SJSA1 (cell line): Measurements from ENCODE around the gene OR2AG1. TPM values are rescaled to one million over a fixed set of nuclear protein-coding genes. Genes with fewer than 3 reads are reported as not detected.

ENCODE experiments used
- DNase-seq, 2 experiments: peaks; one replicate each; pipeline ENCODE4 v3.0.0-alpha.2; 2015 to 2020; ENCODE audit warnings: low spot score in 2 of 2, low read depth in 1 of 2
- H3K27ac ChIP-seq: fragments of 250-450 bp; sonication (Bioruptor Pico); 2 replicates; pipeline ENCODE4 v1.5.1; 2020; ENCODE audit warnings: mild to moderate bottlenecking, moderate library complexity
- H3K27me3 ChIP-seq: fragments of 250-450 bp; sonication (Bioruptor Pico); replicated peaks from 2 replicates; pipeline ENCODE4 v1.5.1; 2020; ENCODE audit warnings: mild to moderate bottlenecking, moderate library complexity
- H3K36me3 ChIP-seq: fragments of 250-450 bp; sonication (Bioruptor Pico); 2 replicates; pipeline ENCODE4 v1.5.1; 2020; ENCODE audit warnings: mild to moderate bottlenecking
- H3K4me1 ChIP-seq: fragments of 250-450 bp; sonication (Bioruptor Pico); replicated peaks from 2 replicates; pipeline ENCODE4 v1.6.1; 2021; ENCODE audit warnings: mild to moderate bottlenecking
- H3K4me3 ChIP-seq: fragments of 250-450 bp; sonication (Bioruptor Pico); 2 replicates; pipeline ENCODE4 v1.5.1; 2020; ENCODE audit warnings: mild to moderate bottlenecking
- H3K9me3 ChIP-seq: fragments of 250-450 bp; sonication (Bioruptor Pico); replicated peaks from 2 replicates; pipeline ENCODE4 v1.5.1; 2020; ENCODE audit warnings: mild to moderate bottlenecking
- total RNA-seq: library from RNA; depleted of rRNA; stranded (reverse); fragments of >200 nt; shearing (Covaris generic); gene quantifications from 2 replicates; pipeline ENCODE4 v1.2.3, GENCODE V29; 2014; rRNA removed

The OR2AG1 gene, protein sequence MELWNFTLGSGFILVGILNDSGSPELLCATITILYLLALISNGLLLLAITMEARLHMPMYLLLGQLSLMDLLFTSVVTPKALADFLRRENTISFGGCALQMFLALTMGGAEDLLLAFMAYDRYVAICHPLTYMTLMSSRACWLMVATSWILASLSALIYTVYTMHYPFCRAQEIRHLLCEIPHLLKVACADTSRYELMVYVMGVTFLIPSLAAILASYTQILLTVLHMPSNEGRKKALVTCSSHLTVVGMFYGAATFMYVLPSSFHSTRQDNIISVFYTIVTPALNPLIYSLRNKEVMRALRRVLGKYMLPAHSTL
- not detected in 2 replicates for total RNA-seq

DNA sequence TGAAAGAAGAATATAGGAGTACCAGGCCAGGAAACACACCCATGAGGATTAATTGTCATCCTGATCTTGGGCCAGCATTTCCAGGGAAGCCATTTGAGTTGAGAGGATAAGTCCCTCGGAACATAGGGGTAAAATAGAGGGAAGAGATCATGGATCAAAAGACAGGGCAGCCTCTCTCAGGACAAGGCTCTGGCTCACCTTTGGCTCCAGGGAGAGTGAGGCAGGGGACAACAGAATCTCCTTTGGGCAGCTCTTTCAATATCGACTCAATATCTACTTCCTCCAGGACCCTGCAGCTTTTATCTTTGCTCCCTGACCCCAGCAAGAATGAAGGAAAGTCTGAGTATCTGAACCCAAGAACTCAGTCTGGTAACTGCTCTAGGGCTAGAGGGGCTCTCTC is at the start of gene OR2AG1:
Gene OR2AG1, plus strand, starts transcription at position 301 of the 400 bp plus-strand sequence. CDS start 2,018 bp downstream, outside the sequence.
- no peaks in the 10 kb centered on the region for H3K4me1 ChIP-seq
- H3K27me3 ChIP-seq = no peaks in the 10 kb centered on the region
- no peaks in the 10 kb centered on the region for H3K9me3 ChIP-seq
- H3K36me3 ChIP-seq = no peaks in the 10 kb centered on the region
- no peak within 1 kb of the TSS for H3K4me3 ChIP-seq
- H3K27ac ChIP-seq = no peak within 1 kb of the TSS
- DNase-seq = no peak

DNA sequence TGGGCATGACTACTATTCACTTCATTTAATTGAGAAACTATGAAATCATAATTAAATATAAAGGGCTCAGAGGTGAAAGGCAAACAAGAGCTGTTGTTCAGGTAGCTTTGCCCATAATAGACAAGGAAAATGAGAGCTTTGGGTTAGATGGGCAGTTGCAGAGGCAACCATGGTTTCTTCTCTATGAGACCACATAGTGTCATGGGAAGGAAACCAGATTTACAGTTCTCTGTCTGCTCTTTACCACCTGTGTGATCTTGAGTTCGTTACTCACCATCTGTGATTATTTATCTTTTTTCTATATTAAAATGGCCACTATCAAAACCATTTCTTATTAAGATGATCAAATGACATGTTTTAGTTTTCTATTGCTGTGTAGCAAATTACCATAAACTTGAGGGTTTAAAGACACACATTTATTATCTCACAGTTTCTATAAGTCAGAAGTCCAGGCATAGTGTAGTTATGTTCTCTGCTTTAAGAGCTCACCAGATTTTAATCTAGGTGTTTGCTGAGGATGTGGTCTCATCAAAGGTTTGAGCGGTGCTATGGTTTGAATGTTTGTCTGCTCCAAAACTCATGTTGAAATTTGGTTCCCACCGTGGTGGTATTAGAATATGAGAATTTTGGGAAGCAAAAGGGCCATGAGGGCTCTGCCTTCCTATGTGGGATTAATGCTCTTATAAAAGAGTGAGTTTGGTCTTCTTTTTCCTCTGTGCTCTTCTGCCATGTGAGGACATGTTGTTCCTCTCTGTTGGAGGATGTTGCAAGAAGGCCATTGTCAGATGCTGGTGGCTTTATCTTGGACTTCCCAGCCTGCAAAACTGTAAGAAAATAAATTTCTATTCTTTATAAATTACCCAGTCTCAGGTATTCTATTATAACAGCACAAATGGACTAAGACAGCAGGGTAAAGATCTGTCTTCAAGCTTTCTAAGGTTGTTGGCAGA is 49.2 kb upstream of the OR2AG1 start:
- H3K9me3 ChIP-seq = no peaks in the 10 kb centered on the region
- no peaks in the 10 kb centered on the region for H3K4me1 ChIP-seq
- no peak overlapping the region for H3K4me3 ChIP-seq
- no peak overlapping the region for H3K27ac ChIP-seq
- DNase-seq = no peak
- H3K27me3 ChIP-seq = no peaks in the 10 kb centered on the region
- no peaks in the 10 kb centered on the region for H3K36me3 ChIP-seq

DNA sequence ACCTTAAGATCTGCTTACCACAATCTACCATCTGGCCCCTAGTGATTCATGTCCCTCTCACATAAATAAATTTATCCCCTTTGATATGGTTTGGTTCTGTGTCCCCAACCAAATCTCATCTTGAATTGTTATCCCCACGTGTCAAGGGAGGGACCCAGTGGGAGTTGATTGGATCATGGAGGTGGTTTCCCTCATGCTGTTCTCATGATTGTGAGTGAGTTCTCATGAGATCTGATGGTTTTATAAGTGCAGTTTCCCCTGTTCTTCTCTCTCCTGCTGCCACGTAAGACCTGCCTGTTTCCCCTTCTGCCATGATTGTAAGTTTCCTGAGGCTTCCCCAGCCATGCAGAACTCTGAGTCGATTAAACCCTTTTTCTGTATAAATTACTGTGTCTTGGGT is 48.2 kb upstream of the OR2AG1 start:
- Histone ChIP-seq H3K36me3 (no peaks in the 10 kb centered on the region), H3K4me1 (no peaks in the 10 kb centered on the region), H3K27me3 (no peaks in the 10 kb centered on the region), H3K27ac (no peak overlapping the region), H3K9me3 (no peaks in the 10 kb centered on the region), H3K4me3 (no peak overlapping the region)
- DNase-seq = no peak

DNA sequence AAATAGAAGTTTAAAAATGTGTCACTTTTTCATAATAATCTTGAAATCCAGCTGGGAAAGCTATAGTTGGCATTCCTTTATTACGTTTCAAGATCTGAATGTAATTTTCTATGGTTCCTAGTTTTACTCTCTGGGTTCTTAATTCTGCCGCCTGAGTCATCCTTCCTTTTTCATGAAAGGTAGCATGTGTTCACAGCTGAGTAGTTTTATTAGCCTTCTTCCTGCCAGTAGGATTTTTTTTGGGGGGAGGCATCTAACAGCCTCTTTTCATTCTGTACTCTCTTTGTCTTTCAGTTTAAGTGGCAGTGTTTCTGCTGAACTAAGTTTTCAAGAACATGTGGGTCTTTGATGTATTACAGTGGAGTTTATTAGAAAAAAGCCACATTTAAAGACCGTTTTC is 47.5 kb upstream of the OR2AG1 start:
- no peak for DNase-seq
- no peaks in the 10 kb centered on the region for H3K36me3 ChIP-seq
- H3K9me3 ChIP-seq = no peaks in the 10 kb centered on the region
- H3K4me3 ChIP-seq = no peak overlapping the region
- no peak overlapping the region for H3K27ac ChIP-seq
- H3K4me1 ChIP-seq = no peaks in the 10 kb centered on the region
- H3K27me3 ChIP-seq = no peaks in the 10 kb centered on the region

DNA sequence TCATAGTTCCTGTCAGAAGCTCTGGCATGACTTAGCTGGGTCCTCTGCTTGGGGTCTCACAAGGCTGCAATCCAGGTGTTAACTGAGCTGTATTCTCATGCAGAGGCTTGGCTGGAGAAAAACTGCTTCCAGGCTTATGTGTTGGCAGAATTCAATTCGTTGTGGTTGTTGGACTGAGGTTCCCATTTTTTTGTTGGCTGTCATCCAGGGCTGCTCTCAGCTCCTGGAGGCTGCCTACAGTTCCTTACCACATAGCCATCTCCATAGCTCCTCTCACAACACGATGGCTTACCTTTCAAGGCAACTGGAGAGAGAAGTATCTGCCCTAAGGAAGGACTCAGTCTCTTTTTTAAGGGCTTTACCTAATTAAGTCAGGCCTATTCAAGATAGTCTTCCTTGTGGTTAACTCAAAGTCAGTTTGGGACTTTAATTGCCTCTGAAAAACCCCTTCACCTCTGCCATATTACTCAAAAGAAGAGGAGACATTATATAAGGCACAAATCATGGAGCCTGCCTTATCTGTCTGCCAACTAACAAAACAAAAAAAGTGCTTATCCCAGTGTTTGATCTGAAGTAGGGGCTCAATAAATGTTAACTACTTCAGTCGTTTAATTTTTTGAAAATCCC is 46.2 kb upstream of the OR2AG1 start:
- Histone ChIP-seq H3K4me1 (no peaks in the 10 kb centered on the region), H3K36me3 (no peaks in the 10 kb centered on the region), H3K9me3 (no peaks in the 10 kb centered on the region), H3K27ac (no peak overlapping the region), H3K27me3 (no peaks in the 10 kb centered on the region), H3K4me3 (no peak overlapping the region)
- no peak for DNase-seq

DNA sequence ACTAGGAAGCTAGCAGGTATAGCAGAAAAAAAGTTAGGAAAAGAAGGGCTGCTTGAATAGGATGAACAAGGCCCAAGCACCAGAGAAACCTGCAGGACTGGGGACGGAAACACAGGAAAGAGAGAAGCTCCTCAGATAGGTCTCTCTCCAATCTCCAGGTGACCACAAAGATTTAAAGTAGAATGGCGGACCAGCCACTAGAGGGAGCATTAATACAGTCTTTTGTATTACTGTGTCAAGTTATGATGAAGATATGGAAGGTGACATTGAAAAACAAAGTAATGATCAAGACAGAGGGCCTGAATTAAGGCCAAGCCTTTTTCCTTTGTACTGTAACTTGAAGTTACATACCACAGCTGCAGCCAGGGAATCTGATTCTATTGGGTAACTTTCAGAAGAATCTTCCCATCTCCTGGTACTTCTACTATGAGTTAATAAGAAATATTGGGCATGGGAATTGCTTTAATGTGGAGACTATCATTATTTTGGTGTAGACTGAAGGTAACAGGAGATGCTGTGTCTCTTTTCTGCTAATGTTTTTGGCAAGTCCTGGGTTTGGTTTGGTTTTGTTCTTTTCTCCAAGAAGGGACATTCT is 44.9 kb upstream of the OR2AG1 start:
- Histone ChIP-seq H3K27me3 (no peaks in the 10 kb centered on the region), H3K36me3 (no peaks in the 10 kb centered on the region), H3K27ac (no peak overlapping the region), H3K4me1 (no peaks in the 10 kb centered on the region), H3K4me3 (no peak overlapping the region), H3K9me3 (no peaks in the 10 kb centered on the region)
- DNase-seq = no peak

DNA sequence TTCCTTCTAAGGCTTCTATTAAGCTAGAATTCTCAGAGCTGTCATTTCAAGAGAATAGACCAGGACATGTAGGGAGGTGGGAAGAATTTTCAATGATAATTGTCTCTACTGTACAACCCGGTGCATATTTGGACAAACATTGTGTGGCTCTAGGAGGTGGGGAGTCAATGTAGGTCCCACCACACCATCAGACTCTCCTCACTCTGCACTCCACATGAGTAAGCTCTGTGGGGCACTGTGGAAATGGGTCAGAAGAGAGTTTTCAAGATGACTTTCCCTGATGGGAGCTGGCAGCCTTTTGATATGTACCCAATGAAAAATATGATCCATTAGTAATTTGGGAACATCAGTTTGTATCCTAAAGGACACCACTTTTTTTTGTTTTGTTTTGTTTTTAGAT is 44.2 kb upstream of the OR2AG1 start:
- no peaks in the 10 kb centered on the region for H3K9me3 ChIP-seq
- DNase-seq = no peak
- no peaks in the 10 kb centered on the region for H3K27me3 ChIP-seq
- H3K4me1 ChIP-seq = no peaks in the 10 kb centered on the region
- no peak overlapping the region for H3K27ac ChIP-seq
- H3K4me3 ChIP-seq = no peak overlapping the region
- no peaks in the 10 kb centered on the region for H3K36me3 ChIP-seq

DNA sequence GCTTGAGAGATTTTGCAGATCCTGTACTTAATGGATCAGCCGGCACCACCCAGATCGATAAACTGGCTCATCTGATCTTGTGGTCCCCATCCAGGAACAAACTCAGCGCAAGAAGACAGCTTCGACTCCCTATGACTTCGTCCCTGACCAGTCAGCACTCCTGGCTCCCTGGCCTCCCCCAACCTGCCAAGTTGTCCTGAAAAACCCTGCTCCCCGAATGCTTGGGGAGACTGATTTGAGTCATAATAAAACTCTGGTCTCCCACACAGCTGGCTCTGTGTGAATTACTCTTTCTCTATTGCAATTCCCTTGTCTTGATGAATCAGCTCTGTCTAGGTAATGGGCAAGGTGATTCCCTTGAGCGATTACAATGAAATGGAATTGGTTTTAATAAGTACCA is 40.6 kb upstream of the OR2AG1 start:
- Histone ChIP-seq H3K4me3 (no peak overlapping the region), H3K27me3 (no peaks in the 10 kb centered on the region), H3K9me3 (no peaks in the 10 kb centered on the region), H3K36me3 (no peaks in the 10 kb centered on the region), H3K27ac (no peak overlapping the region), H3K4me1 (no peaks in the 10 kb centered on the region)
- DNase-seq = no peak

DNA sequence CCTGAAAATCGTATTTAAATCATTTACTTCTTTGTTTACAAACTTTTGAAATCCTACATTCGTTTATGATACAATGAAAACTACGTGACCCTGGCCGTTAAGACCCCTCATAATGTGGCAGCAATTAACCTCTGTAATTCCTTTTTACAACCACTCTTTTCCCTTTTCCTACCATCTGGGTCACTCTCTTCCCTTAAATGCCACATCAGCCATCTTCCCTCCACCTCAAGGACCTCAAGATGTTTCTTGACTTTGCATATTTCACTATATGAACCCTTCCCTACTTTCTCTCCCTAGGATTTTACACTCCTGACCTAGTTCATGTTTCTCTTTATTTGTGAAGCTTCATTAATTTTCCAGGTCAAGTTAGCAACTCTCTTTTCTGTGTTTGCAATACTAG is 37.8 kb upstream of the OR2AG1 start:
- Histone ChIP-seq H3K4me1 (no peaks in the 10 kb centered on the region), H3K4me3 (no peak overlapping the region), H3K27ac (no peak overlapping the region), H3K36me3 (no peaks in the 10 kb centered on the region), H3K9me3 (no peaks in the 10 kb centered on the region), H3K27me3 (no peaks in the 10 kb centered on the region)
- no peak for DNase-seq

DNA sequence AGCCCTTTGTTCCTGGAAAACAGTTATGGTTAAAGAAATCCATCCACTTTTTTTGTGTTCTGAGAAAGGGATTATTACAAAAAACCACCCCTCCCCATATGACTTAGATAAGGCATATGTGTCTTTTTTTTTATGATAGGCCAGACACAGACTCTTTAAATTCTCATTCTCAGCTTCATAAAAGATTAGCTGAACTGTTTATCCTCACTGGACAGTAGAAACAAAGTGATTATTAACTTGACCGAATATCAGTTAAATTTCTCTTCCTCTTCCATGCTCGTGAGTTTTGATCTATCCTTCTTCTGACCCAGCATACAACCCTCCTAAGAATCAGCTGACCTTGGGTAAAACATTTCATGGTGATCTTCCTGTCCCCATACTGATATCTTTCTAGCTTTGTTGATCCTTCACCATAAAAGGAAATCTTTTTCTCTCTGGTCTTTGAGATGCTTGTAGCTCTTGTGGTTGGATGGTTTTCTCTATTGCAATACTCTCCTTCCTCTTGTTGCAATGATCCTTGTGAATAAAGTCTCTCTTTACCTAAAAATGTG is 37.3 kb upstream of the OR2AG1 start:
- Histone ChIP-seq H3K36me3 (no peaks in the 10 kb centered on the region), H3K27ac (no peak overlapping the region)
- DNase-seq = no peak

DNA sequence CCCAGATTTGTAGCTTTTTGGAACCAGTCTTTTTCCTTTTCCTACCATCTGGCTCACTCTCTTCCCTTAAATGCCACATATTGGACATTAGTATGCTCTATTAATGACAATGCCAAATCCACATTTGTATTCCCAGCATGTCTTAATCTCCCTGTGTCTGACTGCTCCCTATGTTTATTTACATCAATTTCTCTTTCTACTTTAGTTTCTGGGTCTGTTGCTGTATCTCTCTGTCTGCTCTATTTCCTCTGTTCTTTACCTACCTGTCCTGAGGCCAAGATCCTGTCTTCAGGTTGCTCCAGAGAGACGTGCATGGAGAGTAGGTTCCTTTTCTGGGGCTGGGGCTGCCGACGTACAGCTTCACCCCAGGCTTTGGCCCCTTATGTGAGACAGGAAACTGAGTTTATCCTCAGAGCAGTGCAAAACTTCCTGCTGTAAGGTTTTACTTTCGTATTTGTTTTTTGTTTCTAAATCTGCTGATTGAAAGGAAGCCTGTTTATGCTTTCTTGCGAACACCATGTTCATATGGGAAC is 36.7 kb upstream of the OR2AG1 start:
- no peak overlapping the region for H3K4me3 ChIP-seq
- no peak for DNase-seq

More for the DNA sequence above, 37.3 kb upstream of the OR2AG1 start:
- H3K4me1 ChIP-seq = no peaks in the 10 kb centered on the region
- no peaks in the 10 kb centered on the region for H3K9me3 ChIP-seq
- H3K4me3 ChIP-seq = no peak overlapping the region
- no peaks in the 10 kb centered on the region for H3K27me3 ChIP-seq

DNA sequence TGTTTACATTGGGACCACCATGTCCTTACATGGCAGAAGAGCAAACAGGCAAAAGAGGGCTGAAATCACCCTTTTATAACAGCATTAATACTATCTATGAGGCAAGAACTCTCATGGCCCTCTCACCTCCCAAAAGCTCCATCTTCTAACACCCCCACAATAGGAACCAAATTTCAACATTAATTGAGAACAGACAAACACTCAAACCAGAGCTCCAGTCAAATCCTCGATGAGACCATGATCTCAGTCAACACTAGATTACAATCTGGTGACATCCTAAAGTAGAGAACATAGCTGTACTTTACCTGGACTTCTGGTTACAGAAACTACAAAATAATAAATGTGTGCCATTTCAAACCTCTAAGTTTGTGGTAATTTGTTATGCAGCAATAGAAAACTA is 36.2 kb upstream of the OR2AG1 start:
- Histone ChIP-seq H3K36me3 (no peaks in the 10 kb centered on the region), H3K27me3 (no peaks in the 10 kb centered on the region), H3K4me3 (no peak overlapping the region), H3K27ac (no peak overlapping the region), H3K4me1 (no peaks in the 10 kb centered on the region), H3K9me3 (no peaks in the 10 kb centered on the region)
- DNase-seq = no peak

More for the DNA sequence above, 36.7 kb upstream of the OR2AG1 start:
- H3K4me1 ChIP-seq = no peaks in the 10 kb centered on the region
- no peaks in the 10 kb centered on the region for H3K9me3 ChIP-seq
- H3K27me3 ChIP-seq = no peaks in the 10 kb centered on the region
- H3K36me3 ChIP-seq = no peaks in the 10 kb centered on the region
- H3K27ac ChIP-seq = no peak overlapping the region

DNA sequence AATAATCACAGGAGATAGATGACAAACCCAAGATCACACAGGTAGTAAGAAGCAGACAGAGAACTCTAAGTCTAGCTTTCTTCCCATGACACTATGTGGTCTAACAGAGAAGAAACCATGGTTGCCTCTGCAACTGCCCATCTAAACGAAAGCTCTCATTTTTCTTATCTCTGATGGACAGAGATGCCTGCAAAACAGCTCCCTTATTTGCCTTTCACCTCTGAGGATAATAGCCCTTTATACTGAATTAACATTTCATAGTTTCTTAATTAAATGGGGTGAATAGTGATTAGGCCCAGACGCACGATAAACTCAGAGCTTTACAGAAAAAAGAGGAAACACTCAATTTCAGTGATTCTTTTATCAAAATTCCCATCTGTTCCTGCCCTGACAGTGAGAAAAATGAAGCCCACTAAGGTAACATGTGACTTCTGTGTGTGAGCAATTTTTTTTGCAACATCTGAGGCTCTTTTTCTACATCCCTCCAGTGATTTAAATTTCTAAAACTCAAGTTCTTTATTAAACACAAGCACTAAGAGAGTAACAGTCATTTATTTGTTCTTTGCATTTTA is 35.6 kb upstream of the OR2AG1 start:
- Histone ChIP-seq H3K36me3 (no peaks in the 10 kb centered on the region), H3K9me3 (no peaks in the 10 kb centered on the region), H3K27ac (no peak overlapping the region), H3K4me1 (no peaks in the 10 kb centered on the region), H3K27me3 (no peaks in the 10 kb centered on the region), H3K4me3 (no peak overlapping the region)
- DNase-seq = no peak
